ENCODE measurements around the gene B4GALT2.

The B4GALT2 gene

DNA sequence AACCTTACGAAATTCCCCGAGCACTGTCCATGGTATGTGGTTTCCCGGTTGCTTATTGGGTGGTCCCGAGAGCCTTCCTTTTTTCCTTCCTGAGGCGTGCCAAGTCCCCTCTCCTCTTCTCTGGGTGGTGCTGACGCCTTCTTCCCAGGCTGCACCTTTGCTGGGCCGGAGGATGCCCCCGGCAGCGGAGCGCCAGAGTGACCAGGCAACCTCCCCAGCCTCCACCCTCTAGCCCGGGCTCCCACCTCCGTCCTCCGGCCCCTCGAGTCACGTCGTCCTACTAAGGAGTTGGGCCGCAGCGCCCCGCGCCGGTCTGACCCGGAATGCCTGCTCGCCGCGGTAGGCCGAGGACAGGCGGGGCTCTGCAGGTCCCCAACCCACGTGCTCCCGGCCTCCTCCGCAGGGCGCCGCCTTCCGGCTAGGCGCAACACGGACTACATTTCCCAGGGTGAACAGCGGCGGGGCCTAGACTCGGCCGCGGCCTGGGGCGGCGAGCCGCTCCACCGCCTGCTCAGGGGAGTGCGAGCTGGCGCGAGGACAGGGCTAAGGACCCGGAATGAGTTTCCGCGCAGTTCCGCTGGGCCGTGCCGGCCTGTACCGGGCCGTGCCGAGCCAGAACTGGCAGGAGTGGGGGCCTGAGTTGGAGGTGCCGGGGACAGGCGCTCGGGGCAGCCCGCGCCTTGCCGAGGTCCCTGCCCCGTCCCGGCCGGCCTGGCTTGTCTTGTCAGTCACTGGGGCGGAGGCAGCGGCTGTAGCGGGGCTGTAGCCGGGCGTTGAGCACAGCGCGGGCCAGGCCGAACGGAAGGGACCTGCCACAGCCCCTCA lies 32.6 kb upstream of the B4GALT2 start, which contains the start of gene IPO13:
TSS of gene IPO13 (plus strand) at position 715 of the 825 bp plus-strand sequence. CDS start 651 bp downstream, outside the sequence.
- peak; percentile 97 for DNase-seq

DNA sequence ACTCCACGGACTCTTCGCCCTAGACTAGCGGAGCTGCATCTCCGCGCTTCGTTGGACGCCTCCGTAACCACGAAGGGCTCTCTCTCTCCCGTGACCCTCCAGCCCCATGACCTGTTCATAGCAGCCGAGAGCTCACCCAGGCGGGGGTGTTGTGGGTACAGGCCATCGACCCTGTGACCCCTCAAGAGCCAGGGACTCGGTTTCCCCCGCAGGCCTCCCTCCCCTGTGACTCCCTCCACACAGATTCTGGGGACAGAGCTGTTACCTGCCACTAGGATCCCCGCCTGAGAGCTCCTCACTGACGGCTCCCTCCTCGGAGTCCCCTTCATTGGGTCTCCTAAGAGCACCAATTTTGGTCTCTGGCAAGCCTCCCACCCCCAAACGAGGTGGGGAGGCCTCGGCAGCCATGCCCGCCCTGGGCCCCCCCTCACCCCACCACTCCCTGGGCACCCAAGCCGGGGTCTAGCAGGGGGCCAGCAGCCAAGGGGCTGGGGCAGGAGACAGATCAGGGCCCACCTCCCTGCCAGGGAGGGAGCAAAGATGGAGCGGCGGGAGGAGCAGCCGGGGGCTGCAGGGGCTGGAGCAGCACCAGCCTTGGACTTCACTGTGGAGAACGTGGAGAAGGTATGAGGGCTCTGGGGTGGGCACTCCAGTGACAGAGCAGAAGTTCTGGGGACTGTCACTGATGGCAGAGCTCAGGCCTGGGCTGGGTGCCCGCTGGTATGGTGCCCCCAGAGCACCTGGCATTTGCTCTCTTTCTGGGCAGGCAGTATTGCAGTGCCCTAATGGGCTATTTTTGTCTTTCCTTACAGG lies 31.7 kb upstream of the B4GALT2 start:
- no peak for DNase-seq

DNA sequence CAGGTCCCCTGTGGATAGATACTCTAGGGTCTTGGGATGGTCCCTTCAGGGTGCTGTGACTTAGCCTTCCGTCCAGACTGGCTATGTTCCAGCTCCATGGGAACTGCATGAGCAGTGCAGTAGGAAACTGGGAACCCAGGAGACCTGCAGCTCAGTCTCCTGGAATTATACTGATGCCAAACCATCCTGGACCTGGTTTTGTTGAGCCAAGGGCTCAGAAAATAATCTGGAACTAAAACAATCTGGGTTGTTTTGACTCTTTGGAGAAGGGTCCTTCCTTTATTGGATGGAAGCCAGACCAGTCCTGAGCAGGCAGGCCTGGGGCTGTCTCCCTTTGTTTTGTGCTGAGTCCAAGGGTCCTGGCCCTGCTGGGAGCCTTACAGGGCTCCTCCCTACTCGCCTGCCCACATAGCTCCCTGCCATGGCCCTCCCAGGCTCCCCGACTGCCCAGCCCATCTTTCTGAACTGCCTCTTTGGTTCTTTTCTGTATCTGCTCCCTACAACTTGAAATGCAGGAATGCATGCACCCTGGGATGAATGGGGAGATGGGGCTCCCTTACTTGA lies 31.1 kb upstream of the B4GALT2 start:
- no peak for DNase-seq

DNA sequence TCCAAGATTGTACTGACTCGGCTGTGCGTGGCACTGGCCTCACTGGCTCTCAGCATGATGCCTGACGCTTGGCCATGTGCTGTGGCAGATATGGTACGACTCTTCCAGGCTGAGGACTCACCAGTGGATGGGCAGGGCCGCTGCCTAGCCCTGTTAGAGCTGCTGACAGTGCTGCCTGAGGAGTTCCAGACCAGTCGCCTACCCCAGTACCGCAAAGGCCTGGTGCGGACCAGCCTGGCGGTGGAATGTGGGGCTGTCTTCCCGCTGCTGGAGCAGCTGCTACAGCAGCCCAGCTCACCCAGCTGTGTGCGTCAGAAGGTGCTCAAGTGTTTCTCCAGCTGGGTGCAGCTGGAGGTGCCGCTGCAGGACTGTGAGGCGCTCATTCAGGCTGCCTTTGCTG lies 29.3 kb upstream of the B4GALT2 start:
- DNase-seq, result no peak

DNA sequence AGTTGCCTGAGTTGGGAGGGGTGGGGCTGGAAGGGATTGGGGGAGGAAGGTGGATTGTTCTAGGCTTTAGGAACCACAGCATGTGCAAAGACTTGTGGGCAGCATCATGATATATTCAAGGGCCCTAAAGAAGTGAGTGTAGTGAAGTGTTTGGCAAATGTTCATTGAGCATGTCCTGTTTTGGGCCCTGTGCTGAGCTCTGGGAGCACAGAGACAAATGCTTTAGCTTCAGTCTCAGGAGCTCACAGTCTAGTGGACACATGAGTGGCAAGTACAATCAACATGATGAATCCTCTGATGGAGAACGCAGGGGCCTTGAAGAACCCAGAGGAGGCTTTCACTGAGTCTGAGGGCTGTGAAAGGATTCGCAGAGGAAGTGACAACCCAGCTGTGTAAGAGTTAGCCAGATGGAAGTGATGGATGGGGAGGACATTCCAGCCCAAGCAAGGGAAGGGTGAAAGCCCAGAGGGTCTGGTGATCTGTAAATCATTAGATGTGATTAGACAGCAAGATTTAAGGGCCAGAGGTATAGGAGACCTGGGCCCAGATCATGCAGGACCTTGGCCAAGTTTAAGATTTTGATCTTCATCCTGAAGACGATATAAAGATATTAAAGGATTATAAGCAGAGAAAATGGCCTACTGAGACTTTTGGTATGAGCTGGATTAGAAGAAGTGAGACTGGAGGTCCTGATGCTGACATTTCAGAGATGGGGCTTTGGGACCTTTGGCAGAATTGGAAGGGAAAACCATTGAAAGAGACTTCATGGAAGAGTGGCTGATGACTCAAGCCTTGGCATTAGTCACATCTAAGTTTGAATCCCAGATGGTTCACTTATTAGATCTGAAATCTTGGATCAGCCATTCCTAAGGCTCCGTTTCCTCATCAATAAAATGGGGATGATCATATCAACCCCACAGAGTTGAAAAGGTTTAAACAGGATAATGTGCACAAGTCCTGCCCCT lies 27.7 kb upstream of the B4GALT2 start:
- no peak for DNase-seq

DNA sequence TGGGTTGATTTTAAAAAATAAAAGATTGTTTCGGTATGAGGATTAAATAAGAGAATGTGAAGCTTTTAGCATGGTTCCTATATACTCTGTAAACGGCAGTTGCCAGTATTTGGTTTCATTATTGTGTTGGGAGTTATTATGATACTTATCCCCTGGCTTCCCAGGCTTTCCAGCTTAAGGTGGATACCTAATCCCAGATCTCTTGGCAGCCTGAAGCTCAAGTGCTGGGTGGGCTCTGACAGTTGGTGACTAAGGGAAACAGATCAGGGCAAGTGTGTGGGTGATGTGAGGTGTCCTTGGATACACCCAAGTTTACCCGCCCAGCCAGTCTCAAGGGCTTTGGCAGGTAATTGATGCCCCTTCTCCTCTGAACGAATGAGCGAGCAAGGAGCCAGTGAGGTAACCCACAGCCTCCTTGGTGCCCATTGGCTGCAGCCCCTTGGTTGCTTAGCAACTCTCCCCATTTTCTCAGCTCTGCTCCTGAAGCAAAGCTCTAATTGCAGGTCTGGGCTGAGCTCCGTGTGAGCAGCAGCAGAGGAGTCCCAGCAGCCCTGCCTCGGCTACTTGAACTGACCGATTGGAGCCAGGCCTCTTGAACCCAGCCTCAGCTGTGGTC lies 26.2 kb upstream of the B4GALT2 start:
- no peak for DNase-seq

DNA sequence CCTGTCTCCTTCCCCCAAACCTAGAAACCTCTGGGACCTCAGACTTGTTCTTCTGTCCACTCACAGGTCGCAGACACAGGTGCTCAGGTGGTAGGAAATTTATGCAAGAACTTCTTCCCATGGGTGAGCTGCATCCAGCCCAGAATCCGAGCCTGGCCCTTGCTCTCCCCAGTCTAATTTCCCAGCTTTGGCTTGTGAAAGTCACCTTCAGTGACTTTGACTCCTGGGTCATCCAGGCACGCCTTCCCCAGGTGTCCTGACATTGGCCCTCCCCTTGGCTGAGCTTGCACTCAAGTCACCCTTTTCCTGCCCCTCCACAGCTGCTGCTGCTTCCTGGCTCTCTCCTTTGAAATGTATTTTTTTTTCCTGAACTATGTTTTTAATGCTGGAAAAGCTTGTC lies 25.6 kb upstream of the B4GALT2 start:
- no peak for DNase-seq

DNA sequence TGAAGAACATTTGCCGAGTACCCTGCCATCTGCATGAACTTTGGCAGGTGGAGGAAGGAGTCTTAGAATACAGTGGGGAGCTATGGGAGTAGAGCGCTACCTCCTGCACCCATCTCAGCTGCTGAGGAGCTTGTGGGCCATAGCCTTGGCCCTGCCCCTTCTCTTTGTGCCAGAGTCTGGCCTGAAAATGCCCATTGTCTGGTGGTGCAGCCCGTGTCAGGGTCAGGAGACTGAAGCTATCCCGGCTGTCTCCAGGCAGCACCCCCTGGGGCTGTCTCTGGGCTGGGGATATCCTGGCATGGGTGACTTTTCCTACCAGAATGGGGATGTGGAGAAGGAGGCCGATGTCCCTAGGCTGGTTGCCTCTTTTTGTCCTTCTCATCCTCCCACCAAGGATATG lies 25.0 kb upstream of the B4GALT2 start:
- no peak for DNase-seq

DNA sequence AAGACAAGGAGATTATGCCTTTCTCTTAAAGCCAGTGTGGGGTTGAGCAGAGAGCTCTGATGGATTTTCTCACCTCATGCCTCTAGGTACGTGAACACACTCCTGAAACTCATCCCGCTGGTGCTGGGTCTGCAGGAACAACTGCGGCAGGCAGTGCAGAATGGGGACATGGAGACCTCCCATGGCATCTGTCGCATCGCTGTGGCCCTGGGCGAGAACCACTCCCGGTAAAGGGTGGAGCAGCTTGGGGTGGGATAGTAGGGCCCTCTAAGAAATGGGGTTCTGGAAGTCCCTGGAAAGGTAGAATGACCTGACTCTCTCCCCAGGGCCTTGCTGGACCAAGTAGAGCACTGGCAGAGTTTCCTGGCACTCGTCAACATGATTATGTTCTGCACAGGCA lies 22.8 kb upstream of the B4GALT2 start:
- DNase-seq, result no peak

DNA sequence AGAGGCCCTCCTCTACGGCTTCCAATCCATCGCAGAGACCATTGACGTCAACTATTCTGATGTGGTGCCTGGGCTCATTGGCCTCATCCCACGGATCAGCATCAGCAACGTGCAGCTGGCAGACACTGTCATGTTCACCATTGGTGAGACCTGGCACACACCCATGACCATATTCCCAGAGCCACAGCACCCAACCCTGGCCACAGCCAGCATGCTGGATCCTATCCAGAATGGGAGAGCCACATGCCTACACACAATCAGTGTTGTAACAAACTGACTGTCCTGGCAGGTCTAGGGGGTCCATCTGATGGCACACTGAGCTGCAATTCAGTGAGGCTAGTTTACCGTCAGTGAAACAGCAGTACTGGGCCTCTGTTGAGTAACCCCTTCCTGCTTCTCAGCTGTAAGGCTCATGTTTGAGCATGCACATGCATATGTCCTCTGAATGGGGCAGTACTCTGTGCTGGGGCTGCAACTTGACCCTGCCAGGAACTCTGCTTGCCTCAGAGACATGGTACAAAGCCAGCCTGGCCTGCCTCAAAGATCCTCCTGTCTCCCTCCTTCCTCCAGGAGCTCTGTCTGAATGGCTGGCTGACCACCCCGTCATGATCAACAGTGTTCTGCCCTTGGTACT lies 21.5 kb upstream of the B4GALT2 start:
- DNase-seq, result no peak

DNA sequence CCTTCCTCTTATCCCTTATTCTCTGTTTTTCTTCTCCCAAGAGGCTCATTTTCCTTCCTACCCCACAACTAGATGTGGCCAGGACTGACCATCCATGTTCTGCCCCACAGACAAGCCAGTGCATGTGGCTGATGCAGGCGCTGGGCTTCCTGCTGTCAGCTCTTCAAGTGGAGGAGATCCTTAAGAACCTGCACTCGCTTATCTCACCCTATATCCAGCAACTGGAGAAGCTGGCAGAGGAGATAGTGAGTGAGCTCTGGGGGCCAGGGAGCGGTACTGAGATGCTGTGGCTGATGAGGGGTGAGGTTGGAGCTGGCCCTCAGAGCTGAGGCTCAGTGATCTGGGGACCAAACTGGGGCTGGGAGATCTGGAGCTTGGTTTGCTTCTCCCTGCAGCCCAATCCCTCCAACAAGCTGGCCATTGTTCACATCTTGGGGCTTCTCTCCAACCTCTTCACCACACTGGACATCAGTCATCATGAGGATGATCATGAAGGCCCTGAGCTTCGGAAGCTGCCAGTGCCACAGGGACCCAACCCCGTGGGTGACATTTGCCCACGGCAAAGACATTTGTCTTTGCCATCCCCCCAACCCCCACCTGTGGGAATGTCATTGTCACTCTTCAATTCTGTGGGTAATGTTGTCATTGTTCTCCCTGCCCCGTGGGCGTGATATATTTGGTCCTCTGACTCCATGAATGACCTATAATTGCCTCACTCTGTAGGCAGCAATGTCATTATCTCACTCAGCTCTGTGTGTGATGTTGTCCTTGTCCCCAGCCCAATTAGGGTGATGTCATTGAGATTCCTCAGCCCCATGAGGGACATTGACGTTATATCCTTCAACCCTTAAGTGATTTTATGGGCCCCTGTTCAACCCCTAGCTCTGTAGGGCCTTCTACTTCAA lies 20.4 kb upstream of the B4GALT2 start:
- DNase-seq, result no peak

DNA sequence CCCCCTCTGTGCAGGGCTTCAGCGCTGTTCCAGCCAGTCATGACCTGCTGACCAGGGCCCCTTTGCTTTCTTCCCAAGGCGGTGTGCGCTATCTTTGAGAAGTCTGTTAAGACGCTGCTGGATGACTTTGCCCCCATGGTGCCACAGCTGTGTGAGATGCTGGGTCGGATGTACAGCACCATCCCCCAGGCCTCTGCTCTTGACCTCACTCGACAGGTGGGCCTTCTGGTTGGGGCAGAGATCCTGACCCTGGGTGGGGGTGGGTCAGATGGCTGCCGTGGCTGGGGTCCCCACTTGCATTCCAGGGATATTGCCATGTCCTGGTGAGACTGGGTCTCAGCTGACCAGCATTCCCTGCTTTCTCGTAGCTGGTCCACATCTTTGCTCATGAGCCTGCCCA lies 18.2 kb upstream of the B4GALT2 start:
- DNase-seq, result no peak

DNA sequence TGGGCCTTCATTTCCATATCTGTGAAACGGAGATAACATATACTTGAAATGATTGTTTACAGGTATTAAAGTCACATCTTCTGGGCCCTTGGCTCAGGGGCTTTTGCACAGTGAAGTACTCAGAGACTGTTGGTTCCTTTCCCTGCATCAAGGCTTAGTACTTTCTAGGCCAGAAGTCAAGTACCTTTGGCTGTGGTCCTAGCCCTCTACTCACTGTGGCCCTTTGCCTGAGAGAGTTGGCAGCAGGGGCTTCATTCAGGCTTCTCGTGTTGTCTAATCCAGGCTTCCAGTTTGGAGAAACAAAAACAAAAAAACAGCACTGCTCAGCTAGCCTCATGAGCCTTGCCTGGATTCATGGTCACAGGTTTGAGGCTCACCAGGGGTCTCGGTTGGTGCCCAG lies 17.3 kb upstream of the B4GALT2 start:
- no peak for DNase-seq

DNA sequence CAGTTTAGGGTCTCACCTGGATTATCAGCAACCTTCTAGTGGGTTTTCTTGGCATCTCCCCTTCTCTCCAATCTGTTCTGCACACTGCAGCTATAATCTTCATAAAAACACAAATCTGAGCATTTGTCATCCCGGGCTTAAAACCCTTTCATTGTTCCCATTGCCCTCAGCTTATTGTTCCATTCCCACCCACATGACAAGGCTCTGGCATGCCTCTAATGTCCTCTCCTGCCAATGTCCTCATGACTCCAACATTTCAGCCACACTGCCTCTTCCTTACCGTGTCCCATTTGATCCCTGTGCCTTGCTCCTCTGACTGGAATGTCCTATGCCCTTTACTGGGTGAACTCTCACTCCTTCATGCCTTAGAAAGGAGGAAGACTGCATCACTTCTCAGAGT lies 16.7 kb upstream of the B4GALT2 start:
- DNase-seq, result no peak

DNA sequence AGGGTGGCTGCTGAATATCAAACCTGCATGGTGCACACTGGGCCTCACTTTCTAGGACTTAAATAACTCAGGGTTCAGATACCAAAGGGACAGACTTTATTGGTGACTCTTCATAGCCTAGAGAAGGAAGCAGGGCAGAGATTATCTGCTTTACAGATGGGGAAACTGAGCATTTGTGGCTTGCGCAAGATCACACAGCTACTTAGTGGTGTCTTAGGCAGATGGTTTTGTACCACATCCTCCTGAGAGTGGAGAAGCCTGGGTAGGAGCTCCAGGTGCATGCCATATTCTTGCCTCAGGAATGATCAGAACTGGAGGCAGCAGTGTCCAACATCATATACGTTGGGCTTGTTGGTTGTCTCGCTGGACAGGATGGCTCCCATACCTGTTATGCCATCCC lies 16.0 kb upstream of the B4GALT2 start:
- DNase-seq, result no peak

DNA sequence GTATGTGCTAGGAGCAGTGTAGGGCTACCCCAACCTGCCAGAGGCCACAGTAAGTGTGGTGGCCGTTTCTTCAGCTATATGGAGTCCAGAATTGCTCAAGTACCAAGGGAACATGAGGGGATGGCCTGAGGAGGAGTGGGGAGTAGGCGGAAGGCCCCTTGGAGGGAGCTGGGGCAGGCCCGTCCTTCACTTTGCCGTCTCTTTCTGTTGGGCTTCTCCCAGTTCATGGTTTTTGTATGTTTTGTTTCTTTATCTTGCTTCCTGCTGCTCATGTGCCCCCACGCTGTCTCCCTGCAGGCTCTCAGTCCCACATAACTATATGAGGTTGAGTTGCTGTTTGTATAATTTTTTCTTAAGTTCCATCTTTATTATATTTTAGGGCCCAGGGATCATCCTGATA lies 15.1 kb upstream of the B4GALT2 start:
- no peak for DNase-seq

DNA sequence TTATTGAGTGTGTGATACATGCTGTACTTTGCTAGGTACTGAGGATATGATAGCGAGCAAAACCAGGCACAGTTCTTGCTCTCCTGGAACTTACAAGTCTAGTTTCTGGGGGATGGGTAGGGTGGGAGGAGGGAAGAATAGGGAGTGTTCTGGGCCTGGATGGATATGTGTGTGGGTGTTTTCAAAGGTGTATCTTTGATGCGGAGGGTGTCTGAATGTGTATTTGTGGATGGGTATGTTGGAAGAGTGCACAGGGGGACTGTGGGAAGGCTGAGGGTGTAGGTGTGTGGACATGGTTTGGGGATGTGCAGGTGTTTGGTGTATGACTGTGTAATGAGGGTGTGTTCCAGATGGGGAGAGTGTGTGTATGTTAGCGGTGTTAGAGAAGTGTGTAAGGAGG lies 13.7 kb upstream of the B4GALT2 start:
- DNase-seq, result no peak

DNA sequence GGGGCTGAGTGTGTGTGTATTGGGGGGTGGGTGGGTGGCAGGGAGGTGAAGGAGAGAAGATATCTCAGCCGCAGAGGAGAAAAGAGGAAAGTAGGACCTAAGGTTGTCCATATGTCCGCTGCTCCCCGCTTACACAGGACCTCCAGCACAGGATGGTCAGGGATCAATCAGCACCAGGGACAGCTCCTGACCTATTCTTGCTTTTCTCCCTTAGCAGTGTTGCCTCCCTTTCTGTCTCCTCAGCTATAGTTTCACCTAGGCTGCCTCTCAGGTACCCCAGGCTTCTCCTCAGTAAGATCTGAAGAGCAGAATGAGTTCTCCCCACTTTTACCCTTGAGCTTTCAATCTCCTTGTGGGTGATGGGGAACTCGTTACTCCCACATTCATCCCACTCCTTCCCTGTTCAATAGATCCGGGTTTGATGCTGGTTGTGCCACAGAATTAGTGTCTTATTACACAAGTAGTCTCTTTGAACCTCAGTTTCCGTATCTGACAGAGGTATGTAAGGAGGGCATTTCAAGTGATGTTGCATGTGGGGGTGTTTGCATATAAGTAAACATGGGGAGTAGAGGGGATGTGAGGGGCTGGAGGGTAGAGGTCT lies 10.6 kb upstream of the B4GALT2 start:
- no peak for DNase-seq

DNA sequence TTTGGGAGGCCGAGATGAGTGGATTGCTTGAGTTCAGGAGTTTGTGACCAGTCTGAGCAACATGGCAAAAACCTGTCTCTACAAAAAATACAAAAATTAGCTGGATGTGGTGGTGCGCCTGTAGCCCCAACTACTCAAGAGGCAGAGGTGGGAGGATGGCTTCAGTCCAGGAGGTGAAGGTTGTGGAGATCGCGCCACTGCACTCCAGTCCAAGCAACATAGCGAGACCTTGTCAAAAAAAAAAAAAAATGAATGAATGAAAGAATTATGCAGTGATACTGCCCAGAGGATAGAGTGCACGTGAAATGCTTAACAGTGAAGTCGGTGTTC lies 9.6 kb upstream of the B4GALT2 start:
- no peak for DNase-seq

DNA sequence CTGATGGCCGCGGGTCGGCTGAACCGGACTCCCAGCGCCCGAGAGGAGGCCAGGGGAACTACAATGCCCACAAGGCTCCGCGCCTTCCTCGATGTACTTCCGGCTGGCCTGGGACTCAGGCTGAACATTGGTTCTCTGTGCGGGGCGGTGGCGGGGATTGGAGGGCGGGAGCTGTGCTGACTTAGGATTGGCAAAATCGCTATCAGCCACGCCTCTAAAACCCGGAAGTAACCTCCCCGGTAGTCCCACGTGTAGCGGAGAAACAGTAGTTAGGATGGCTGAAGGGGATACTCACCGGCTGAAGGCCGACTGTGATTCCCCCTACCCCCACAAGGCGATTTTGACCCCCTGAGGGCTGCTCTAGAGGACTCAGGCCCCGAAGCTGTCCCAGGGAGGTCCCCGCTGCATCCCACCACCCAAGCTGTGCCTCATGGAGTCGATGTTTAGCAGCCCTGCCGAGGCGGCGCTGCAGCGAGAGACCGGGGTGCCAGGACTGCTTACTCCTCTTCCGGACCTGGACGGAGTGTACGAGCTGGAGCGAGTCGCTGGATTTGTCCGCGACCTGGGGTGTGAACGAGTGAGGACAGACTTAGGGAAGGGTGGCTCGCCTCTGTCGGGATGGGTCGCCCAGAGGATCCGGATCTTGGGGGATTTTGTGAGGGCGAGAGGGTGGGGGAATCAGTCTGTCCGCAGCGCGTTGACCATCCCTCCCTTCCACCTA lies 9.1 kb upstream of the B4GALT2 start, which contains the start of gene DPH2:
TSS of gene DPH2 (plus strand) at position 265 of the 721 bp plus-strand sequence. CDS start at position 431, 166 bp downstream.
- DNase-seq, result peak; percentile 98

Measured in EL (cell line).